IPS-18a (cell line): ENCODE data around the gene CAMK2D.

ENCODE experiments used
- H3K27ac ChIP-seq: one replicate; pipeline ENCODE4 v1.5.1; 2013; ENCODE audit warnings: low read length
- H3K27me3 ChIP-seq: one replicate; pipeline ENCODE4 v1.6.1; 2013; ENCODE audit warnings: mild to moderate bottlenecking, low read length; ENCODE audit not compliant: control insufficient read depth, insufficient read depth
- H3K36me3 ChIP-seq: one replicate; pipeline ENCODE4 v1.6.1; 2013; ENCODE audit warnings: low read depth, low read length; ENCODE audit not compliant: control insufficient read depth
- H3K4me1 ChIP-seq: one replicate; pipeline ENCODE4 v1.6.1; 2013; ENCODE audit warnings: low read depth, low read length; ENCODE audit not compliant: control insufficient read depth
- H3K4me3 ChIP-seq: one replicate; pipeline ENCODE4 v1.5.1; 2013; ENCODE audit warnings: low read length
- H3K9ac ChIP-seq: one replicate; pipeline ENCODE4 v1.6.1; 2013; ENCODE audit warnings: mild to moderate bottlenecking, low read length, moderate library complexity
- H3K9me3 ChIP-seq: one replicate; pipeline ENCODE4 v1.6.1; 2013; ENCODE audit warnings: low read depth, low read length; ENCODE audit not compliant: control insufficient read depth

CAMK2D gene

DNA sequence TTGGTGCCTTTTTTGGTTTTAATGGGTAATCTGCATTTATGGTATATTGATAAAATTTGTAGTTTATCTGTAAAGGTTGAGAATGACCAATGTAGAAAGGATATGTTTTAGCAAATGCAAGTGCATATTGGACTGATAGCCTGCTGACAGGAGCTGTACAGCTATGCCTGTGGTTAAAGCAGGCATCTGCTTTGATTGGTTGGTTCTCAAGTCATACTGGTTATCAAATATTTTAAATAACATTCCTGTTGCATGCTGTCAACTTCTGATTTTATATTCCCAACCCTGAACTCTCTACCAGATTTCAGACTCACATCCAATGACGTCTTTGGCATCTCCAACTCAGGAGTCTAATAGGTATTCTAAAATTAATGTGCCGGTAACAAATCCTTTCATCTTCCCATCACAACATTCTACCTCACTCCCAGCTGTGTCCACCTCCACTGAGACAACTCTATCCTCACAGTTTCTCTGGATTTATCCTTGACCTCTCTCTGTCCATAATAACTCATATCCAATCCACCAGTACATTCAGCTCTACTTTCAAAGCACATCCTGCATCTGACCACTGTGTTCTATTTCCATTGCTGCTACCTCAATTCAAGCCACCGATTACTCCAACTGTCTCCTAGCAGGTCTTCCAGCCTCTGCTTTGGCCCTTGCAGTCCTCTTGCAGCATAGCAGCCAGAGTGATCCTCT lies 125.7 kb downstream of the CAMK2D start:
- no peak overlapping the region for H3K9ac ChIP-seq
- no peaks in the 10 kb centered on the region for H3K36me3 ChIP-seq
- H3K27me3 ChIP-seq: no peaks in the 10 kb centered on the region
- no peak overlapping the region for H3K27ac ChIP-seq
- H3K9me3 ChIP-seq: no peaks in the 10 kb centered on the region
- peaks cover 3% of the 10 kb centered on the region for H3K4me1 ChIP-seq
- no peak overlapping the region for H3K4me3 ChIP-seq

- Histone ChIP-seq H3K9ac (no peak overlapping the region), H3K9me3 (no peaks in the 10 kb centered on the region), H3K27me3 (no peaks in the 10 kb centered on the region), H3K4me3 (no peak overlapping the region), H3K27ac (no peak overlapping the region), H3K4me1 (peaks cover 3% of the 10 kb centered on the region), H3K36me3 (no peaks in the 10 kb centered on the region)
Measured at GRCh38 chr4:113634081-113634969, 127.2 kb downstream of the CAMK2D start.

- Histone ChIP-seq H3K9me3 (no peaks in the 10 kb centered on the region), H3K27ac (no peak overlapping the region), H3K4me1 (peaks cover 3% of the 10 kb centered on the region), H3K27me3 (no peaks in the 10 kb centered on the region), H3K4me3 (no peak overlapping the region), H3K36me3 (no peaks in the 10 kb centered on the region), H3K9ac (no peak overlapping the region)
Measured at GRCh38 chr4:113633467-113633866, 128.1 kb downstream of the CAMK2D start.

GRCh38 chr4:113628711-113629110 lies 132.8 kb downstream of the CAMK2D start:
- Histone ChIP-seq H3K9me3 (no peaks in the 10 kb centered on the region), H3K4me1 (no peaks in the 10 kb centered on the region), H3K4me3 (no peak overlapping the region), H3K27me3 (no peaks in the 10 kb centered on the region), H3K27ac (no peak overlapping the region), H3K9ac (no peak overlapping the region), H3K36me3 (no peaks in the 10 kb centered on the region)

- H3K9me3 ChIP-seq: no peaks in the 10 kb centered on the region
- no peak overlapping the region for H3K9ac ChIP-seq
- H3K4me3 ChIP-seq: no peak overlapping the region
- no peak overlapping the region for H3K27ac ChIP-seq
- no peaks in the 10 kb centered on the region for H3K27me3 ChIP-seq
- no peaks in the 10 kb centered on the region for H3K36me3 ChIP-seq
- no peaks in the 10 kb centered on the region for H3K4me1 ChIP-seq
Measured at GRCh38 chr4:113627321-113627720, 134.2 kb downstream of the CAMK2D start.

GRCh38 chr4:113625902-113626301 lies 135.6 kb downstream of the CAMK2D start:
- Histone ChIP-seq H3K27me3 (no peaks in the 10 kb centered on the region), H3K4me3 (no peak overlapping the region), H3K9me3 (no peaks in the 10 kb centered on the region), H3K9ac (no peak overlapping the region), H3K4me1 (no peaks in the 10 kb centered on the region), H3K27ac (no peak overlapping the region), H3K36me3 (no peaks in the 10 kb centered on the region)

DNA sequence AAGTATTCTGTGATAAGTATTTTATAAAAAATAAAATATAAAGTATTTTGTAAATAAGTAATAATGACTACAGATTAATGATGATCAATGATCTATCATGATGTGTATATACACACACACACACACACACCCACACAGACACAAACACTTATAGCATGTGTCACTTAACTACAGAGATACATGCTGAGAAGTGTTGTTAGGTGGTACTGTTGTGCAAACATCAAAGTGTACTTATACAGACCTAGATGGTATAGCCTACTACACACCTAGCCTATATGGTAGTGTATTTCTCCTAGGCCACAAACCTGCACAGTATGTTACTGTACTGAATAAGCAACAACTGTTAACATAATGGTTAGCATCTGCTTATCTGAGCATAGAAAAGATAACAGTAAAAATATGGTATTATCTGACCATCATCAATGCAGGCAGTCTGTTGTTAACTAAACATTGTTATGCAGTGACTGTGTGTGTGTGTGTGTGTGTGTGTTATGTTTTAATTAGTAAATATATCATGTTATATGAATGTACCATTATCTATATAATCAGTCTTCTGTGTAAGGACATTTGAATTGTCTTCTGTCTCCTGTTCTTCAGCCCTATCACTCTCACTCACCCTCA lies 138.2 kb downstream of the CAMK2D start:
- Histone ChIP-seq H3K4me3 (no peak overlapping the region), H3K9me3 (no peaks in the 10 kb centered on the region), H3K27me3 (no peaks in the 10 kb centered on the region), H3K27ac (no peak overlapping the region), H3K36me3 (no peaks in the 10 kb centered on the region), H3K9ac (no peak overlapping the region), H3K4me1 (no peaks in the 10 kb centered on the region)

DNA sequence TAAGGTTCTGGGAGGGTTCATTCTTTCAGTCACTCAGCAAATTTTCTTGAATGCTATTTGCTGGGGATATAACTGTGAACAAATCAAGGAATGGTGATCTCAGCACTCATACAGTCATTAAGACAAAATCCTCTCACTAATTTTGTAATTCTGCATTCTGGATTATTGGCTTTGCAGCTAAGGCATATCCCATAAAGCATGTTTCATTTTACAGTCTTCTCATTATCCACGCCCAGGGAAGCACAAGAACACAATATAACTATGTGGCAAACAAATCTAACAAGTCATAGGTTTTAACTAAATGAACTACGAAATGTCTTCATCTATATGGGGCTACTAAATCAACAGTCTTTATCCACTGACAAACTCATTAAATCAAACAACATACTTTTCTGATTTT lies 139.9 kb downstream of the CAMK2D start:
- Histone ChIP-seq H3K9ac (no peak overlapping the region), H3K4me3 (no peak overlapping the region), H3K9me3 (no peaks in the 10 kb centered on the region), H3K27me3 (no peaks in the 10 kb centered on the region), H3K27ac (no peak overlapping the region), H3K36me3 (no peaks in the 10 kb centered on the region), H3K4me1 (no peaks in the 10 kb centered on the region)

DNA sequence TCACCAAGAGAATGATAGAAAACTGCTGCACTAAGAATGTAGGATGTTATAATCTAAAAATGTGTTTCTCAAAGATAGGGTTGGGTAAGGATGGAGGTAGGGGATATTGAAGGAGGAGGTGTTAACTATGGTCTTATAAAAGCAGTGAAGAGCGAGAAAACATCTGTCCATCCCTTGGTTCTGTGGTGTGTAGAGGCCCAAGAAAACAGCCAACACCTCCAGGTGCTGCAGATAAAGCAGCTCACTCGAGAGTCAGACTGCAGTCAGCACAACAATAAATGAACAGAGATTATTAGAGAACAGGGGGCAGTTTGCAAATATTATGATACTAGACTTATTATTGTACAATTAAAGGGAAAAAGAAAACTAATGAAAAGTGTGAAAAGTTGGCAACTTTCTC lies 141.5 kb downstream of the CAMK2D start:
- Histone ChIP-seq H3K4me1 (no peaks in the 10 kb centered on the region), H3K27ac (no peak overlapping the region)

DNA sequence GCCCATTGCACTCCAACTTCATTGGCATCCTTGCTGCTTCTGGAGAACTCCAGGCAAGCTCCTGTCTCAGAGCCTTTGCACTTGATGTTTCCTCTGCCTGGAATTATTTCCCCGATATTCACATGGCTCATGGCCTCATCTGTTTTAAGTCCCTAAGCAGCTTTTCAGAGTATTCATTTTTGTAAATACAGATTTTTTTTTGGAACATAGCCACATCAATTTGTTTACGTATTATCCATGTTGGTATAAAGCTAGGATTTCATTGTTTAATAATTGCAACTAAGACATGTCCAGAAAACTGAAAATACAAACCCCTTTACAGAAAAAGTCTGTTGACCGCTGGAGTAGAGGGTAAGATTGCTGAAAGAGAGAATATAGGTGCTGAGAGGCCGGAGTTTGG lies 142.0 kb downstream of the CAMK2D start:
- H3K27me3 ChIP-seq: no peaks in the 10 kb centered on the region
- H3K9ac ChIP-seq: no peak overlapping the region
- no peaks in the 10 kb centered on the region for H3K4me1 ChIP-seq
- H3K27ac ChIP-seq: no peak overlapping the region
- H3K9me3 ChIP-seq: no peaks in the 10 kb centered on the region
- H3K36me3 ChIP-seq: no peaks in the 10 kb centered on the region
- H3K4me3 ChIP-seq: no peak overlapping the region

More for the DNA sequence above, 141.5 kb downstream of the CAMK2D start:
- Histone ChIP-seq H3K9ac (no peak overlapping the region), H3K9me3 (no peaks in the 10 kb centered on the region), H3K27me3 (no peaks in the 10 kb centered on the region), H3K36me3 (no peaks in the 10 kb centered on the region), H3K4me3 (no peak overlapping the region)

DNA sequence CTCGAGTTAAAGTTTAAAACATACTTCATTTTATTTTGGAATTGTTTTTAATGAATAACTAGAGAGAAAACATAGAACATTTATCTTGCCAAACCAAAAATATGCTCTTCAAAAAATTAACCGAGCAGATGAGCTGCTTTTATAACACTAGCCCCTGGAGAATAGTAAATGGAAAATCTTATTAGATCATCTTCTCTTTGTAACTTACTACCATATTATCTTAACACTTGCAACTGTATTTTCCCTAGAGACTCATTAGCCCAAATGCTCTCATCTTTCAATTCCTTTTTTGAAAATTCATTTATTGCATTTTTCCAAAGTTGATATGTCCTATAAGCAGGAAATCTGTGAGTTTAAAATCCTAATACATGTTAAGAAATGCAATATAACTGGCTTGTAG lies 143.3 kb downstream of the CAMK2D start:
- Histone ChIP-seq H3K27ac (no peak overlapping the region), H3K36me3 (no peaks in the 10 kb centered on the region), H3K4me3 (no peak overlapping the region), H3K27me3 (no peaks in the 10 kb centered on the region), H3K4me1 (no peaks in the 10 kb centered on the region), H3K9ac (no peak overlapping the region), H3K9me3 (no peaks in the 10 kb centered on the region)
